ENCODE data around the gene NSMF. TPM values are rescaled to one million over a fixed set of nuclear protein-coding genes. Genes with fewer than 3 reads are reported as not detected.

The NSMF gene
- total and polyA plus RNA-seq, 4 donors, result 13.8 to 39.8 (median 30.1) TPM

DNA sequence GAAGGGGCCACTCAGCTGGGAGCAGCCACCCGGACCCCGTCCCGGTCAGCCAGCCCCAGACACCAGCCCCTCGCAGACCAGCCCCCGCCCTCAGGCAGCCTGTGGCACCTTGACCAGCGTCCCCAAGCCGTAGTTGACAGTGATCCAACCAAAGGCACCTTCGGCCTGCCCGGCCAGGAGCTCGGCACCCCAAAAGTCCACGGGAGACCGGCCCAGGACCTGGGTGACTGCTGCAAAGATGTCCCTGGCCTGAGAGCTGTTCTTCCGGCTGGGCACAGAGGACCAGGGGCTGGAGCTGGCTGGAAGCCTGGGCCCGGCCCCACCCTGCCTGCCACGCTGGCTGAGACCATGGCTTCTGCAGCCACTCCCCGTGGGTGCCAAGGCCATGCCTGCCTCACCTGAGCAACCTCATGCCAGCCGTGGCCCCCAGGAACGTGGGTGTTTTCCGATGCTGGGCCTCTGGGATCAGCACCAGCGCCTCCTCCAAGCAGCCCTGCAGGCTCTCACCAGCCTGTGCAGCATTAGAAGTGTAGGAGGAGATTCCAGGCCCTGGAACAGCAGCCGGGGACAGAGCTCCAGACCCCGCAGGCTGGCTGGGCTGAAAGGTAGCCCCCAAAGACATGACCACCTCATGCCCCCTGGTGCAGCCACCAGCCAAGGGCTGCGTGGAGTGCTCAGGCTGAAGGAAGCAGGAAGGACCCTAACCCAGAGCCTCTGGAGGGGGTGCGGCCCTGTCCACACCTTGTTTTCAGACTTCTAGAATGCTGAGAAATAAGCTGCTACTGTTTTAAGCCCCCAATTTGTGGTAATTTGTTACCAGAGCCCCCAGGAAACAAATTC, 22.2 kb downstream of the NSMF start:
- Histone ChIP-seq H3K4me3 (no peak overlapping the region), H3K4me1 (ENCODE audit: control insufficient read depth in 5 of 5, insufficient read depth in 5 of 5, low read length in 5 of 5) (peaks cover 0 to 10% (median 0%) of the 10 kb centered on the region in 5 donors), H3K27me3 (ENCODE audit: control insufficient read depth in 3 of 3, insufficient read depth in 3 of 3, low read length in 2 of 3) (no peaks in the 10 kb centered on the region), H3K36me3 (ENCODE audit: control insufficient read depth in 4 of 4, insufficient read depth in 4 of 4, low read length in 4 of 4) (no peaks in the 10 kb centered on the region), H3K9ac (ENCODE audit: insufficient read depth in 1 of 2, low read length in 2 of 2) (no peak overlapping the region), H3K9me3 (ENCODE audit: control insufficient read depth in 4 of 4, insufficient read depth in 3 of 4, low read length in 3 of 4) (no peaks in the 10 kb centered on the region), H3K27ac (ENCODE audit: low read depth in 1 of 2, low read length in 1 of 2) (no peak overlapping the region)
- no peak for ATAC-seq (ENCODE audit: insufficient read depth, low FRiP score)
- 79 to 88% methylated on average over 24 of the region's 24 CpGs for WGBS, 2 donors
- TF ChIP-seq, protein P1, sequence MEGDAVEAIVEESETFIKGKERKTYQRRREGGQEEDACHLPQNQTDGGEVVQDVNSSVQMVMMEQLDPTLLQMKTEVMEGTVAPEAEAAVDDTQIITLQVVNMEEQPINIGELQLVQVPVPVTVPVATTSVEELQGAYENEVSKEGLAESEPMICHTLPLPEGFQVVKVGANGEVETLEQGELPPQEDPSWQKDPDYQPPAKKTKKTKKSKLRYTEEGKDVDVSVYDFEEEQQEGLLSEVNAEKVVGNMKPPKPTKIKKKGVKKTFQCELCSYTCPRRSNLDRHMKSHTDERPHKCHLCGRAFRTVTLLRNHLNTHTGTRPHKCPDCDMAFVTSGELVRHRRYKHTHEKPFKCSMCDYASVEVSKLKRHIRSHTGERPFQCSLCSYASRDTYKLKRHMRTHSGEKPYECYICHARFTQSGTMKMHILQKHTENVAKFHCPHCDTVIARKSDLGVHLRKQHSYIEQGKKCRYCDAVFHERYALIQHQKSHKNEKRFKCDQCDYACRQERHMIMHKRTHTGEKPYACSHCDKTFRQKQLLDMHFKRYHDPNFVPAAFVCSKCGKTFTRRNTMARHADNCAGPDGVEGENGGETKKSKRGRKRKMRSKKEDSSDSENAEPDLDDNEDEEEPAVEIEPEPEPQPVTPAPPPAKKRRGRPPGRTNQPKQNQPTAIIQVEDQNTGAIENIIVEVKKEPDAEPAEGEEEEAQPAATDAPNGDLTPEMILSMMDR (IDR thresholded peaks at IDR 0.05; ENCODE audit: control extremely low read depth, extremely low read depth), result no peak
- DNase-seq, result no peak

DNA sequence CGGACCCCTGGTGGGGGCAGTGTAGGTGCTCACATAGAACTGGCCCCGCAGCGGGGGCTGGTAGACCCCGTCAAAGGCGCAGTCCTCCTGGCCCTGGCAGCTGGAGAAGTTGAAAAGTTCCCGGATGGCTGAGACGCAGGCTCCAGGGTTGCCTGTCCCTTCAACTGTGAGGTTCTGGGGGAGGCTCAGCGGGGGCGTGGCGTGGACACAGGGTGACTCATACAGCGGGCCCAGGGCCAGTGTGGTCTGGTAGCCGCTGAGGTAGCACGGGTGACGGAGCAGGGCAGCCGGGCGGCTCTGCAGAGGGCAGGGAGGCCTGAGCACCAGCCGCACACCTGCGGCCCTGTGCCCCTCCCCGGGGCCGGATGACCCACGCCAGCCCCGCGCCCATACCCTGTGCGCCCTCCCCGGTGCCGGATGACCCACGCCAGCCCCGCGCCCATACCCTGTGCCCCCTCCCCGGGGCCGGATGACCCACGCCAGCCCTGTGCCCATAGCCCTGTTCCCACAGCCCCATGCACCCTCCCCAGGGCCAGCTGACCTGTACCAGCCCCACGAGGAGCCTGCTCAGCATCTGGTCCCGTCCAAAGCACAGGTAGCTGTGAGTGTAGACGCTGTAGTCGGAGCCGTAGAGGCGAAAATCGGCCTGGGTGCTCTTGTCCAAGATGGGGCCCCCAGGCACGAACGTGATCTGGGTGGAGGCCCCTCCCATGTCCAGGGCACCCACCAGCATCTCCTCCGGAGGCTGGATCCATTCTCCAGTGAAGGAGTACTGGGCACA, 23.0 kb downstream of the NSMF start:
- ATAC-seq (ENCODE audit: insufficient read depth, low FRiP score) (peak; percentile 84), DNase-seq (no peak)
- H3K9ac ChIP-seq (ENCODE audit: insufficient read depth in 1 of 2, low read length in 2 of 2), result no peak overlapping the region
- 65 to 84% methylated on average over 42 of the region's 42 CpGs for WGBS, 2 donors
- H3K36me3 ChIP-seq (ENCODE audit: control insufficient read depth in 4 of 4, insufficient read depth in 4 of 4, low read length in 4 of 4), result no peaks in the 10 kb centered on the region
- TF ChIP-seq, protein P1 (IDR thresholded peaks at IDR 0.05; ENCODE audit: control extremely low read depth, extremely low read depth), result no peak
- H3K9me3 ChIP-seq (ENCODE audit: control insufficient read depth in 4 of 4, insufficient read depth in 3 of 4, low read length in 3 of 4), result no peaks in the 10 kb centered on the region
- H3K27ac ChIP-seq (ENCODE audit: low read depth in 1 of 2, low read length in 1 of 2), result no peak overlapping the region
- H3K27me3 ChIP-seq (ENCODE audit: control insufficient read depth in 3 of 3, insufficient read depth in 3 of 3, low read length in 2 of 3), result no peaks in the 10 kb centered on the region
- no peak overlapping the region for H3K4me3 ChIP-seq
- peaks cover 0 to 8% (median 0%) of the 10 kb centered on the region in 5 donors for H3K4me1 ChIP-seq (ENCODE audit: control insufficient read depth in 5 of 5, insufficient read depth in 5 of 5, low read length in 5 of 5)

DNA sequence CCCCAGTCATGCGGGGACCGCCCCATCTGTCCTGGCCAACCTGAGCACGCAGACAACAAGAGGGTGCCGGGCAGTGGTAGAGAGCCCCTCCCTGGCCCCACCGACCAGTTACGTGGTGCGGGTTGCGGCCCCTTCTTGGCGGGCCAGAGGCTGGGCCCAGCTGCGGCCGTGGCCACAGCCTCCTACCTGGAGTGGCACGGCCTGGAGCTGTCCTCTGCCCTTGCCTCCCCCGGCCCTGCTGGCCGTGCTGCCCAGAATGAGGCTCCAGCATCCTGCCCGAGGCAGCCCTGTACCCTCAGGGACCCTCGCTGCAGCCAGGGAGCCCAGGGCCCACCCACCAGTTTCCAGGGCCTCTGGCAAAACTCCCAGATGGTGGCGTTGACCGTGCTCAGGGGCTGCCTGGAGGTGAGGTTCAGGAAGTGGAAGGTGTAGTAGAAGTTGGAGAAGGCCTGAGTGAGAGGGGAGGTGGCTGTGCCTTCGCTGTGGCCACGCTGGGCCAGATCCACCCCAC, 23.7 kb downstream of the NSMF start:
- 76 to 78% methylated on average over 14 to 20 of the region's 20 CpGs for WGBS, 2 donors
- no peaks in the 10 kb centered on the region for H3K27me3 ChIP-seq (ENCODE audit: control insufficient read depth in 3 of 3, insufficient read depth in 3 of 3, low read length in 2 of 3)
- H3K36me3 ChIP-seq (ENCODE audit: control insufficient read depth in 4 of 4, insufficient read depth in 4 of 4, low read length in 4 of 4), result no peaks in the 10 kb centered on the region
- no peaks in the 10 kb centered on the region for H3K9me3 ChIP-seq (ENCODE audit: control insufficient read depth in 4 of 4, insufficient read depth in 3 of 4, low read length in 3 of 4)
- H3K27ac ChIP-seq (ENCODE audit: low read depth in 1 of 2, low read length in 1 of 2), result no peak overlapping the region
- DNase-seq (no peak), ATAC-seq (ENCODE audit: insufficient read depth, low FRiP score) (no peak)
- no peak overlapping the region for H3K9ac ChIP-seq (ENCODE audit: insufficient read depth in 1 of 2, low read length in 2 of 2)
- H3K4me1 ChIP-seq (ENCODE audit: control insufficient read depth in 5 of 5, insufficient read depth in 5 of 5, low read length in 5 of 5), result peaks cover 0 to 8% (median 0%) of the 10 kb centered on the region in 5 donors
- H3K4me3 ChIP-seq, result no peak overlapping the region
- TF ChIP-seq, protein P1 (IDR thresholded peaks at IDR 0.05; ENCODE audit: control extremely low read depth, extremely low read depth), result no peak

Measured in lung (tissue), 12 donors.